NB4 (cell line): ENCODE data around the gene SMPX.

ENCODE experiments used
- MAX ChIP-seq: IDR thresholded peaks from 2 replicates; pipeline ENCODE4 v1.6.1; 2011; ENCODE audit warnings: low read depth, low read length
- POLR2A ChIP-seq: IDR thresholded peaks from 2 replicates; pipeline ENCODE4 v1.6.1; 2011; ENCODE audit warnings: mild to moderate bottlenecking; ENCODE audit not compliant: insufficient read length; ENCODE audit errors: extremely low read depth
- TF ChIP-seq, protein P1 (sequence below): IDR thresholded peaks from one replicate; pipeline ENCODE4 v1.5.1; 2012; ENCODE audit warnings: low read depth, low read length

DNA sequence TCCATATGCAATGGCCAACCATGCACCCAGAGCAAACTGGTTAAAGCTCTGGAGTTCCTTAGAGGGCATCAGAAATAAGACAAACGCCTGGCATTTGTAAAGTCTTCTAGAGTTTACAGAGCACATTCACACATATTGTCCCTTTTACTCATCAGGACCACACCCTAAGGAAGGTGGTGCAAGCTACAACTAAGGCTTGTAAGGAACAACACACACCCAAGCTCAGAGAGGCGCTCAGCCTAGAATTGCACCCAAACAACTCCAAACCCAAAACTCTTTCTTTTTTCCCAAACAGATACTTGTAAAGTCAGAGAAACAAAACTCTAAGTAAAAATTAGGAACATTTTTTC lies 46.1 kb downstream of the SMPX start:
- TF ChIP-seq, protein P1, sequence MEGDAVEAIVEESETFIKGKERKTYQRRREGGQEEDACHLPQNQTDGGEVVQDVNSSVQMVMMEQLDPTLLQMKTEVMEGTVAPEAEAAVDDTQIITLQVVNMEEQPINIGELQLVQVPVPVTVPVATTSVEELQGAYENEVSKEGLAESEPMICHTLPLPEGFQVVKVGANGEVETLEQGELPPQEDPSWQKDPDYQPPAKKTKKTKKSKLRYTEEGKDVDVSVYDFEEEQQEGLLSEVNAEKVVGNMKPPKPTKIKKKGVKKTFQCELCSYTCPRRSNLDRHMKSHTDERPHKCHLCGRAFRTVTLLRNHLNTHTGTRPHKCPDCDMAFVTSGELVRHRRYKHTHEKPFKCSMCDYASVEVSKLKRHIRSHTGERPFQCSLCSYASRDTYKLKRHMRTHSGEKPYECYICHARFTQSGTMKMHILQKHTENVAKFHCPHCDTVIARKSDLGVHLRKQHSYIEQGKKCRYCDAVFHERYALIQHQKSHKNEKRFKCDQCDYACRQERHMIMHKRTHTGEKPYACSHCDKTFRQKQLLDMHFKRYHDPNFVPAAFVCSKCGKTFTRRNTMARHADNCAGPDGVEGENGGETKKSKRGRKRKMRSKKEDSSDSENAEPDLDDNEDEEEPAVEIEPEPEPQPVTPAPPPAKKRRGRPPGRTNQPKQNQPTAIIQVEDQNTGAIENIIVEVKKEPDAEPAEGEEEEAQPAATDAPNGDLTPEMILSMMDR, result no peak
- no peak for TF ChIP-seq POLR2A
- TF ChIP-seq MAX, result no peak
